Activated T-helper 1 cell treated with Interleukin-2 at 50 U/mL for 16 hours (primary cell): ENCODE data around the gene UGT1A1.

Source experiments
- DNase-seq: peaks from one replicate; pipeline ENCODE4 v3.0.0-alpha.2; 2020; ENCODE audit warnings: low read depth

Gene UGT1A1

GRCh38 chr2:233758141-233758540 lies 1.9 kb upstream of the UGT1A1 start:
- no peak for DNase-seq

DNA sequence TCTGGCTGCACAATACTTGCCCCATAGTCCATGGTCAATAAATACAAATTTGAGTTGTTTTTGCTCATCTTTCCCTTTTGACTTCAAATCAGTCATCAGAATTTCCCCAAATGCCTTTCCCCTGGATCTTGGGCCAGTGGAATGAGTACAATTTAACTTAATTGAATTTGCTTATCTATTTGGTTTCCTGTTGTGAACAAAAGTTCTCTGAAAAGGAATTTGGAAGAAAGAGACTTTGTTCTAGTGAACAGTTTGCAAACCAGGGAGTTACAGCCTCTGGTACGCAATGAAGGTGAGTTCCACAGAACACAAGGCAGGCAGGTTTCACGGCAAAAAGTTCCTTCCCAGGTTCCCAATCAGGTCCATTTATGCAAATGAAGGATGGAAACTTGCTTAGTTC lies 1.2 kb upstream of the UGT1A1 start:
- no peak for DNase-seq

- DNase-seq, result no peak
Measured at GRCh38 chr2:233761040-233761769, 1.1 kb downstream of the UGT1A1 start.

- DNase-seq, result no peak
Measured at GRCh38 chr2:233764264-233764663, 4.2 kb downstream of the UGT1A1 start.

- no peak for DNase-seq
Measured at GRCh38 chr2:233764761-233765160, 4.7 kb downstream of the UGT1A1 start.

DNA sequence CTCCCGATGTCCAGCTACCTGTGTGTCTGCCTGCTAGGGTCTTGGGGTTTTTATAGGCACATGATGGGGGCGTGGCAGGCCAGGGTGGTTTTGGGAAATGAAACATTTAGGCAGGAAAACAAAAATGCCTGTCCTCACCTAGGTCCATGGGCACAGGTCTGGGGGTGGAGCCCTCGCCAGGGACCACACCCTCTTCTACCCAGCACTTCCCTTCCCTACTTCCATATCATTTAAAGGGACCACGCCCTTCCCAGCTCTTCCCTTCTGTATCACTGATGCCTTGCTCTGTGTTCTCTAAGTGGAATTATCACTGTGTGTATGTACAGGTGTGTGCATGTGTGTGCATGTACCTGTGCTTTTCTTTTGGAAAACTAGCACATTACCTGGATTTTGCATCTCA lies 6.3 kb downstream of the UGT1A1 start:
- no peak for DNase-seq

DNA sequence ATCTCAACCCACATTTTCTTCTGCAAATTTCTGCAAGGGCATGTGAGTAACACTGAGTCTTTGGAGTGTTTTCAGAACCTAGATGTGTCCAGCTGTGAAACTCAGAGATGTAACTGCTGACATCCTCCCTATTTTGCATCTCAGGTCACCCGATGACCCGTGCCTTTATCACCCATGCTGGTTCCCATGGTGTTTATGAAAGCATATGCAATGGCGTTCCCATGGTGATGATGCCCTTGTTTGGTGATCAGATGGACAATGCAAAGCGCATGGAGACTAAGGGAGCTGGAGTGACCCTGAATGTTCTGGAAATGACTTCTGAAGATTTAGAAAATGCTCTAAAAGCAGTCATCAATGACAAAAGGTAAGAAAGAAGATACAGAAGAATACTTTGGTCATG lies 8.0 kb downstream of the UGT1A1 start:
- DNase-seq, result no peak

- DNase-seq, result no peak
Measured at GRCh38 chr2:233769260-233769659, 9.2 kb downstream of the UGT1A1 start.

DNA sequence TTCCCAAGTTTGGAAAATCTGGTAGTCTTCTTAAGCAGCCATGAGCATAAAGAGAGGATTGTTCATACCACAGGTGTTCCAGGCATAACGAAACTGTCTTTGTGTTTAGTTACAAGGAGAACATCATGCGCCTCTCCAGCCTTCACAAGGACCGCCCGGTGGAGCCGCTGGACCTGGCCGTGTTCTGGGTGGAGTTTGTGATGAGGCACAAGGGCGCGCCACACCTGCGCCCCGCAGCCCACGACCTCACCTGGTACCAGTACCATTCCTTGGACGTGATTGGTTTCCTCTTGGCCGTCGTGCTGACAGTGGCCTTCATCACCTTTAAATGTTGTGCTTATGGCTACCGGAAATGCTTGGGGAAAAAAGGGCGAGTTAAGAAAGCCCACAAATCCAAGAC lies 12.1 kb downstream of the UGT1A1 start:
- no peak for DNase-seq

DNA sequence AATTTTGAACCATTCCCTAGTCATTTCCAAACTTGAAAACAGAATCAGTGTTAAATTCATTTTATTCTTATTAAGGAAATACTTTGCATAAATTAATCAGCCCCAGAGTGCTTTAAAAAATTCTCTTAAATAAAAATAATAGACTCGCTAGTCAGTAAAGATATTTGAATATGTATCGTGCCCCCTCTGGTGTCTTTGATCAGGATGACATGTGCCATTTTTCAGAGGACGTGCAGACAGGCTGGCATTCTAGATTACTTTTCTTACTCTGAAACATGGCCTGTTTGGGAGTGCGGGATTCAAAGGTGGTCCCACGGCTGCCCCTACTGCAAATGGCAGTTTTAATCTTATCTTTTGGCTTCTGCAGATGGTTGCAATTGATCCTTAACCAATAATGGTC lies 12.5 kb downstream of the UGT1A1 start:
- no peak for DNase-seq

DNA sequence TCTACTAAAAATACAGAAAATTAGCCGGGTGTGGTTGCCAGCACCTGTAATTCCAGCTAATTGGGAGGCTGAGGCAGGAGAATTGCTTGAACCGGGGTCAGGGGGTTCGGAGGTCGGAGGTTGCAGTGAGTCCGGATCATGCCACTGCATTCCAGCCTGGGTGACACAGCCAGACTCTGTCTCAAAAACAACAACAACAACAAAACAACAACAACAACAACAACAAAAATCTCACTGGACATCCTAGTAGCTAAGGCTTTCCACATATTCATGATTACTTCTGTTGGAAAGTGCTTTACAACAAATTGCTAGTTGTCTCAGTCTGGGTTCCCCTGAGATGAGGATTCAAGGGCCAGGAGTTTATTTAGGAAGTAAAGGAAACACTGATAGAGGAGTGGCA lies 13.8 kb downstream of the UGT1A1 start:
- DNase-seq, result no peak

DNA sequence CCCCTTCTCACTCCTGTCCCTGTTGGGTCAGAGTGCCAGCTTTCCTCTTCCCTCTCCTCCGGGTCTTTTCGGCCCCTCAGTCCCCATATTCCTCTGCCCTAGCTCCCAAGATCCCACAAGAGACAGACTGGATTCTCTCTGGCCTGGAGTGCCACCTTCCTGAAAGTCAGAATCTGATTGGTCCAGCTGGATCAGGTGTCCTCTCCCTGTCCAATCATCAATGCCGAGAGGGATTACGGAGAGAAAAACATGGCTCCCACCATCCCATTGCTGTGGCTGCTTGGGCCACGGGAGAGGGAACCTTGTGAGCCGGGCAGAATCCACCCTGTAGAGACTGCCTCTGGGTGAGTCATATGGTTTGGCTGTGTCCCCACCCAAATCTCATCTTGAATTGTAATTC lies 15.3 kb downstream of the UGT1A1 start:
- no peak for DNase-seq

GRCh38 chr2:233778030-233778429 lies 18.0 kb downstream of the UGT1A1 start, which contains the start of gene MROH2A:
Gene MROH2A, plus strand, starts transcription at chr2:233778330. Its CDS starts 1,029 bp downstream, at chr2:233779359.
- no peak for DNase-seq

DNA sequence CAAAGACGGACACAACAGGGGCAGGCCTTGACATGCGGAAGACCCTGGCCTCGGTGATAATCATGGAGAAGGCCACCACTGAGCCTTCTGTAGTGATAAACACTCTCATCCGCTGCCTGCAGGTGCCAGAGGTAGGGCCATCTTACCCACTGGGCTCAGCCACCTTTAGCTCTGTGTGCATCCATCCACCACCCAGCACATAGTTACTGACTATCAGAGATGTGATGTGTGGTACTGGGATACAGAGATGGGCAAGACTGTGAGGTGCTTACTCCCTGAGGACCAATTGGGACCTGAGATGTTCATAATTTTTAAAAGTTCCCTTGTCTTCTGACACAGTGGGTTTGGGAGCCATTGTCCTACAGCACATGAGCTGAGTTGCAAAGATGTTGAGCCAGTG lies 19.7 kb downstream of the UGT1A1 start:
- DNase-seq, result no peak

DNA sequence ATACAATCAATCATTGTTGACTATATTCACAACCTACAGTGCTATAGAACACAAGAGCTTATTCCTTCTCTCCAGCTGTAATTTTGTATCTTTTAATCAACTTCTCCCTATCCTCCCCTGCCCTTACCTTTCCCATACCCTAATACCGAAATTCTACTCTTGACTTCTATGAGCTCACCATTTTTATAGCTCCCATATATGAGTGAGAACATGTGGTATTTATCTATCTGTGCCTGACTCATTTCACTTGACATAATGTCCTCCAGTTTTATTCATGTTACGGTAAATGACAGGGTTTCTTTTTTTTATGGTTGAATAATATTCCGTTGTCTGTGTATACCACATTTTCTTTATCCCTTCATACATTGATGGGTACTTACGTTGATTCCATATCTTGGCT lies 20.7 kb downstream of the UGT1A1 start:
- no peak for DNase-seq

GRCh38 chr2:233789554-233789953 lies 29.5 kb downstream of the UGT1A1 start:
- no peak for DNase-seq

DNA sequence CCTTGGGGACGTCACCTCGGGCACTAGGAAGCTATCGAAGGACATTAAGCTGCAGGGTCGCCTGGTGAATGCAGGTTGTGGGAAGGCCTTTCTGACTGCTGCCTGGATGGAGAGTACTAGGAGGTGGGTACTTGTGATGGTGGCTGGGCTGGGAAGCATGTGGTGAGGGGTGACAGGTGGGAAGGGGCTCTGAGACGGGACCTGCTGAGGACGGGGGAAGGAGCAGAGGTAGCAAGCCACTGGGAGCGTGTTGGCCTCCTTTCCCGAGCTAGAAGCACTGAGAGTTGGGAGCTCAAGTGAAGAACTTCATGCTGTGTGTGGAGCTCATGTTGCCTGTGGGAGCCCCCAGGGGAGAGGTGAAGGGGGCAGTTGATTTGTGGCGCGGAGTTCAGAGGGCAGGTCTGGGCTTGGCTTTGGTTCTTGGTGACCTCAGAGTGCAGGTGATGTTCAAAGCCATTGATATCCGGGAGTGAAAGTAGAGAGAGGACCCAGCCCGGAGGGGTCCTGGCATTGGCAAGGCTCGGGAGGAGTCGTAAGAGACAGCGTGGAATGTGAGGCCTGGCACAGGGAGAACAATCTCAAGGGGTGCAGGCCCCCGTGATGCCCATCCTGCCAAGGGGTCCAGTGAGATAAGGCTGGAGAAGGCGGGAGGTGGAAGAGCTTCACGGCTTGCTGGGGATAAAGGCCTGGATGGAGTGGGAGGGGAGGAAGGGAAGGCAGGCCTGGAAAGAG lies 31.2 kb downstream of the UGT1A1 start:
- DNase-seq, result no peak

- DNase-seq, result no peak
Measured at GRCh38 chr2:233791883-233792329, 31.8 kb downstream of the UGT1A1 start.

- no peak for DNase-seq
Measured at GRCh38 chr2:233792720-233793119, 32.6 kb downstream of the UGT1A1 start.

DNA sequence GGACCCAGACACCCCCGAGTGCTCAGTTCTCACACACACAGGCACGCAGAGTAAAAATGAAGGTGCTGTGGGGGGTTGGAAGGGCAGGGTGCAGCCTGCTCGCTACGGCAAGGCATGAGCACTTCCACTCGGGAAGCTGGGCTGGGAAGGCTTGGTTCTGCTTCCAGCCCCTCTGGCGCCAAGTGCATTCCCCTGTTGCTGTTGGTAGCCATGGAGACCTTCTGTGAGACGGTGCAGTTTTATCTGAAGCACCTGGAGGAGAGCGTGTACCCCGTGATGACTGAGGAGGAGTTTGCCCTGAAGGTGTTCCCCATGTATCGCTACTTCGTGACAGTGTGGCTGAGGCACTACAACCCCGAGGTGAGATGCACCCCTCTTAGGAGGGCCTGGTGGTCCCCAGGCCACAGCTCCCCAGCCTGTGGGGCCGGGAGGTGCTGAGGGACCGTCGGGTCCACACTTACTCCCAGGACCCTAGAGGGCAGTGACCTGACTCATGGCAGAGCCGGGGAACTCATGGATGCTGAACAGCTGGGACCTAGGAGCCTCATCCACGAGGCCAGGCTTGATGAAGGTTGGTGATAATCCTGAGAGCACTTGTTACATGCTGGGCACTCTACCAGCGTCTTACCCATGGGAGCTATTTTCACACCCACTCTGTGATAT lies 33.5 kb downstream of the UGT1A1 start:
- no peak for DNase-seq

GRCh38 chr2:233794128-233794658 lies 34.1 kb downstream of the UGT1A1 start:
- DNase-seq, result no peak

- DNase-seq, result no peak
Measured at GRCh38 chr2:233795735-233796171, 35.7 kb downstream of the UGT1A1 start.

DNA sequence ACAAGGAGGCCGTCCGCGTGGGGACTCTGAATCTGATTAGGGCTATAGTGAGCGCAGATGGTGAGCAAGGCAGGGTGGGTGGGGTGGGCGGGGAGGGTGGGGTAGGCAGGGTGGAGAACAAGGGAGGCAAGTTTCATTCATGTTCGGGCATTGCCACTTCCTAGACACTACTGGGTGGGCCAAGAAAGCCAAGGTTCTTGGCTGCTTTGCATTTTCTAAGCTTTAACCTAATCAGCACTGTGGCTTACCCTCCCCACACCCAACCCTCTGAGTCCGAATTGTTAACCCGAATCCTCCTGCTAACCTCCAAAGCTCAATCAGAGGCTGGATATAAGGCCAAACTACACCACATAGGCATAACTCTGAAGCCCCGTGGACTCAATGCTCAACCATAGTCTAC lies 36.2 kb downstream of the UGT1A1 start:
- DNase-seq, result no peak
